D721Med (cell line): ENCODE data around the gene FBXL3.

Experiments used
- DNase-seq: peaks from one replicate; pipeline ENCODE4 v3.0.0; 2011; ENCODE audit warnings: low spot score; ENCODE audit not compliant: insufficient read length
- FAIRE-seq: peaks from 2 replicates; lab custom pipeline; 2011; peaks lifted over from hg19 to GRCh38; lab: Jason Lieb, UNC
- TF ChIP-seq, protein P1 (sequence below): IDR thresholded peaks from 2 replicates; pipeline ENCODE4 v1.5.1; 2012; ENCODE audit warnings: mild to moderate bottlenecking, control low read depth; ENCODE audit not compliant: insufficient read depth; ENCODE audit errors: missing control alignments

The FBXL3 gene, protein sequence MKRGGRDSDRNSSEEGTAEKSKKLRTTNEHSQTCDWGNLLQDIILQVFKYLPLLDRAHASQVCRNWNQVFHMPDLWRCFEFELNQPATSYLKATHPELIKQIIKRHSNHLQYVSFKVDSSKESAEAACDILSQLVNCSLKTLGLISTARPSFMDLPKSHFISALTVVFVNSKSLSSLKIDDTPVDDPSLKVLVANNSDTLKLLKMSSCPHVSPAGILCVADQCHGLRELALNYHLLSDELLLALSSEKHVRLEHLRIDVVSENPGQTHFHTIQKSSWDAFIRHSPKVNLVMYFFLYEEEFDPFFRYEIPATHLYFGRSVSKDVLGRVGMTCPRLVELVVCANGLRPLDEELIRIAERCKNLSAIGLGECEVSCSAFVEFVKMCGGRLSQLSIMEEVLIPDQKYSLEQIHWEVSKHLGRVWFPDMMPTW

DNA sequence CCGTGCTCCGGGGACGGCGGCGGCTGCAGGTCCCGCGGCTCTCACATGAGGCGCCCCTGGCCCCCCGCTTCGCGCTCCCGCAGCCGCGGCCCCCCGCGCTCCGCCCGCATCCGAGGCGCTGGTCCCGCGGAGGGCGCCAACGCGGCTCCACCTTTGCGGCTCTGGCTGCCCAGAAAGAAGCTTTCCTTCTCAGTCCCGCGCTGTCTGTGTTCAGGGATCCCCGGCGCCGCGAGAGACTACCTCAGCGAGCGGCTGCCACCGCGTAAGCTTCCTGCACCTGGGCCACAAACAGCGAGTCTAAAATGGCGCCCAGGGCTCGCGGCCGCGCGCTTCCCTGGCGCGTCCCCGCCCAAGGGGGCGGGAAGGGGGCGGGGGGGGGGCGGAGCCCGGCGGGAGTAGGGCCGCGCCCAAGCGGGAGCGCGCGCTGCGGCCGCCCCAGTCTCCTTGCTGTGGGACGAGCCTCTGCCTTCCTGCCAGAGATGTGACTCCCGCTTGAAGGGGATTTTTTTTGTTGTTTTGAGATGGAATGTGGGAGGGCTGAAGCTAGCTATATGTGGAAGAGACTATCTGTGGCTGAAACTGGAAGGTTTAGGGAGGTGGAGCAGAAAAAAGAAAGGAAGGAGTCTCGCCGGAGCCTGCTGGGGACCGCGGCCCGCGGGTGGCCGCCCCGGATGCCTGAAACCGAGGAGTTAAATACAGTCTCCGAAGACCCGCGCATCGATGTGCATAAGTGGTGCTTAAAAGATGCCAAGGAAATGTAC is at the start of gene FBXL3:
TSS of gene FBXL3 (minus strand) at position 299 of the 761 bp plus-strand sequence. CDS start 5,299 bp downstream, outside the sequence.
- no peak for FAIRE-seq

DNA sequence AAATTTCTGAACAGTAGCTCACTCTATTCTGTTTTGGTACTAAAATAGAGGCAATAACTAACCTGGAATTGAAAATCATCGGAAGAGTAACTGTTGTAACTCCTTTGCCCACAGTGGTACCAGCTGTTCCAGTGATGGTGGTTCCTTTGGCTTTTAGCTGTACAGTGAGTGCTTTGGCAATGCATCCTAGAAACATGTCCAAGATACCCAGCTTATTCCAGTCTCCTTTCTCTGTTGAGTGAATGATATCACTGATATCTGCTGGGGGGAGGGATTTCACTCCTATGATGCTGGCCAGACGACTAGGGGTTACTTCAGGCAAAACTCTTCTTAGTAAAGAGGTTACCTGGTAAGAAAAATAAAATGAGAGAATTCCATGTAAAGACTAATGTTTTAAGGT is 40.6 kb upstream of the FBXL3 start:
- no peak for DNase-seq
- TF ChIP-seq, protein P1, sequence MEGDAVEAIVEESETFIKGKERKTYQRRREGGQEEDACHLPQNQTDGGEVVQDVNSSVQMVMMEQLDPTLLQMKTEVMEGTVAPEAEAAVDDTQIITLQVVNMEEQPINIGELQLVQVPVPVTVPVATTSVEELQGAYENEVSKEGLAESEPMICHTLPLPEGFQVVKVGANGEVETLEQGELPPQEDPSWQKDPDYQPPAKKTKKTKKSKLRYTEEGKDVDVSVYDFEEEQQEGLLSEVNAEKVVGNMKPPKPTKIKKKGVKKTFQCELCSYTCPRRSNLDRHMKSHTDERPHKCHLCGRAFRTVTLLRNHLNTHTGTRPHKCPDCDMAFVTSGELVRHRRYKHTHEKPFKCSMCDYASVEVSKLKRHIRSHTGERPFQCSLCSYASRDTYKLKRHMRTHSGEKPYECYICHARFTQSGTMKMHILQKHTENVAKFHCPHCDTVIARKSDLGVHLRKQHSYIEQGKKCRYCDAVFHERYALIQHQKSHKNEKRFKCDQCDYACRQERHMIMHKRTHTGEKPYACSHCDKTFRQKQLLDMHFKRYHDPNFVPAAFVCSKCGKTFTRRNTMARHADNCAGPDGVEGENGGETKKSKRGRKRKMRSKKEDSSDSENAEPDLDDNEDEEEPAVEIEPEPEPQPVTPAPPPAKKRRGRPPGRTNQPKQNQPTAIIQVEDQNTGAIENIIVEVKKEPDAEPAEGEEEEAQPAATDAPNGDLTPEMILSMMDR, result no peak
- no peak for FAIRE-seq

More for the DNA sequence above, at the start of gene FBXL3:
- TF ChIP-seq, protein P1, result no peak
- peak; percentile 53 for DNase-seq

DNA sequence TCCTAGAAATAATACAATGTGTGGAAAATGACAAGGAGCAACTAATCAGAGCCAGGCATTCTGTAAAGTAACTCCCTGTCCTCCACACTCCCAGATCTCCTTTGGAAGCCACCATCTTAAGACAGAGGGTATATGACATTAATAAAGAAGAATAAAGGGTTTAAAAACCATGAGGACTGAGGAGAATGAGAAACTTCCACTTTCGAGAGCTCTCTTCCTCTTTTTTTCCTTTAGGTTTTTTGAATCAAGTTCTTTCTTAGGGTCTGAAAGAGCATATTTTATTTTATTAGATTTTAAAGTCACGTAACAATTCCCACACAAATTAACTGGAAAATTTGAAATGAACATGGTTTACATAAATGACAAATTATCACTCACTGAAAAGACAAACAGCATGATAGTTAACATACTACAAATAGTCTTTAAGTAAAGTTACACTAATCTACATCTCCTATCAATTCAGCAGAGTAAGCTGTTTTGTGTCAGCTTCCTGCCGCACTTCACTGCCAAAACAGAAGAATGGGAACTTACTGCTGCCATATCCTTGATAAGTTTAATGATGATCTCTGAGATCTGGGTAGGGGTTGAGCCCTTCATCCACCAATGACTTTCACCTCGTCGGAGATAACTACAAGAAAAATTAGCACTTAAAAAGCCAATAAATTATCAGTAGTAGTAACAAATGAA is 38.6 kb upstream of the FBXL3 start:
- FAIRE-seq, result no peak
- TF ChIP-seq, protein P1, result no peak
- DNase-seq, result no peak

DNA sequence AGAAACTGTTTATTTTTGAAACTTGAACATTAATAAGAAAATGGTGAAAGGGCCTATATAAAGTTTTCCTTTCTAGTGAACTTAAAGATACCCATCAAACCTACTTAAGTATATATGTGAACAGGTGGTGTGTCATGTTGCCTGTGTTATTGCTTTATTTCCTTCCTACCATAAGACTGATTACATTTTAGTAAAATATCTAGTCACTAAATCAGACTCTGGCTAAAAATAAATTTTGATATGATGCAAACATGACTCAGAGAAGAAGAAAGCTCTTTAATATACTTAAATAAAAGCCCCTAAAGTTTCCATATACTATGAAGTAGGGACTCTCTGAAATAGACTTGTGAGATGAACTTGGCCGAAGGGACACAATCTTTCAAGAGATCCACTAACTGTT is 35.1 kb upstream of the FBXL3 start:
- FAIRE-seq, result no peak
- TF ChIP-seq, protein P1, result no peak
- no peak for DNase-seq

DNA sequence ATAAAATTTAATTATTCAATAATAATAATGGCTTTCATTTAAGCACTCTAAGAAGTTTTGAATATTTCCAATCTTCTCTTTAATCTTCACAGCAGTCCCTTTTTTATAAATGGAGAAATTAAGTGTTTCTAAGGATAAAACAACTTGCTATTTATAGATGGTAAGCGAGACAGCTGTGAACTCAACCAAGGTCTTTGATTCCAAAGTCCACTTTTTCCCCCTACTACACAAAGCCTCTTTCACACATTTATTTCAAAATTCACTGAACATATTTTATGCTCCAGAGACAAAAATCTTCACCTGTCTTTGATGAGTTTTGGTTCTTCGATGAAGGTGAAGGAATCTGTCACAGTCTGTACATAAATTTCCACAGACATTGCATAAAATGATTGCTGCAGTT is 34.4 kb upstream of the FBXL3 start:
- FAIRE-seq (peak; percentile 32), DNase-seq (no peak)
- TF ChIP-seq, protein P1, result no peak

DNA sequence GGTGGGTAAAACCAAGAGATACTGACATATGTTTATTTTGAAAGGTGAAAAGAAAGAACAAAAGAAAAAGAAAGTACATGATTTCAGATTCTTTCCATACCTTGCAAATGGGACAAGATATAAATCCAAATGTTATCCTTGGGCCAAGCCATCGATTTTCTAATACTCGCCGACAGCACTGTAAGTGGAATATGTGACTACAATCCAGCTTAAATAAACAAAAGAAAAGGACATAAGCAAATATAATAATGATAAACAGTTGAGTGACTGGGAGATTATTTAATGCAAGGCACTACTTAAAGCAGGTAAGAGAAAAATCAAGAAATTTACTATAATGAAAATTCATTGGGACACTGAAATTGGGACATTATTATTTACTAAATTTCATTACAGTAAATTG is 29.9 kb upstream of the FBXL3 start:
- no peak for DNase-seq
- TF ChIP-seq, protein P1, result no peak
- FAIRE-seq, result no peak
